Stromal cell of bone marrow (primary cell): ENCODE results near the gene TCF7L2.

ENCODE experiments used
- DNase-seq: peaks from one replicate; pipeline ENCODE4 v3.0.0-alpha.2; 2012; ENCODE audit warnings: low read depth

TCF7L2 gene

DNA sequence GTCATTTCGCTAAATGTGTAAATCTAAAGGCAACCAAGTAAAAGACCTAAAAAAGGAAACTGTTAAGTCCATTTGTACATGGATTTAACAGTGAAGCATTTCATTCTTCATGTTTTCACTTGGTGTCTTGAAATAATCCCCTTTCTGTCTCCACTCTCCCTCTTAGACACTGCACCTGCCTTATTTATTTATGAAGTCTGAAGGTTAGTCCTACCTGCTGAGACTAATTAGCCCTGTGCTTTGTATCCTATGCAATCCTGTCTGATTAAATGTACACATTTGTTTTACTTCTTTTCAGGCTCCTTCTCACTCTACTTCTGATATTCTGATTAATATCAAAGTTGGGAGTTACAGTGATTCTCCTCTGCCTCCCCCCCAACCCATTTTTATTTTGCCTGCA, 1.9 kb upstream of the TCF7L2 start:
- DNase-seq: no peak

DNA sequence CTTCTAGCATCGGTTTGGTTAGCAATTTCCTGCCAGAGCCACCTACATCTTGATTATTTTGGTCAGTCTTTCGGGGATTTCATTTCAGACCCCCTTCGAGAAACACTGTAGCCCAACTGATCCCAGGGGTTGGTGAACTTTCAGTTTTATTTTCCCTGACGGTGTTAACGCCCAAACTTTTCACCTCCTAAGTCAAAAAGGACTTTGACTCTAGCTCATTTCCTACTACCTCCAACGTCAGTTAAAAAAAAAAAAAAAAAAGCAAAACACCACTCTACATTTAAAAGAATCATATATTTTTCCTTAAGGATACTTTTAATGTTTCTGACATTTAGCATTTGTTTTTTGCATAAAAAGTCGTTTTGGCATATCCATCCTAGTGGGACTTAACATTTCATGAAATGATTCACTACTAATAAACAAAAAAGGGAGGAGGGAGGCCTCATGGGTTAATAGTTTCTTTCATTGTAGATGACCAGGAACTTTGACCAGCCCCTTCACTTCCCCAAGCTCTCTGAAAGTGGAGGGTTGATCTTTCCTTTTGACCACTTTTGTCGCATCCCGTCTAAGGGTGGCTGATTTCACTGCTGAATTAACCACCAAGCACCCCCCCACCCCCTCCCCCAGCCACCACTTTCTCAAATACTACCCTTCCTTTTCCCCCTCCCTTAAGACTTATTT, 764 bp upstream of the TCF7L2 start:
- DNase-seq: no peak

GRCh38 chr10:112950714-112951358, 789 bp downstream of the TCF7L2 start:
- no peak for DNase-seq

DNA sequence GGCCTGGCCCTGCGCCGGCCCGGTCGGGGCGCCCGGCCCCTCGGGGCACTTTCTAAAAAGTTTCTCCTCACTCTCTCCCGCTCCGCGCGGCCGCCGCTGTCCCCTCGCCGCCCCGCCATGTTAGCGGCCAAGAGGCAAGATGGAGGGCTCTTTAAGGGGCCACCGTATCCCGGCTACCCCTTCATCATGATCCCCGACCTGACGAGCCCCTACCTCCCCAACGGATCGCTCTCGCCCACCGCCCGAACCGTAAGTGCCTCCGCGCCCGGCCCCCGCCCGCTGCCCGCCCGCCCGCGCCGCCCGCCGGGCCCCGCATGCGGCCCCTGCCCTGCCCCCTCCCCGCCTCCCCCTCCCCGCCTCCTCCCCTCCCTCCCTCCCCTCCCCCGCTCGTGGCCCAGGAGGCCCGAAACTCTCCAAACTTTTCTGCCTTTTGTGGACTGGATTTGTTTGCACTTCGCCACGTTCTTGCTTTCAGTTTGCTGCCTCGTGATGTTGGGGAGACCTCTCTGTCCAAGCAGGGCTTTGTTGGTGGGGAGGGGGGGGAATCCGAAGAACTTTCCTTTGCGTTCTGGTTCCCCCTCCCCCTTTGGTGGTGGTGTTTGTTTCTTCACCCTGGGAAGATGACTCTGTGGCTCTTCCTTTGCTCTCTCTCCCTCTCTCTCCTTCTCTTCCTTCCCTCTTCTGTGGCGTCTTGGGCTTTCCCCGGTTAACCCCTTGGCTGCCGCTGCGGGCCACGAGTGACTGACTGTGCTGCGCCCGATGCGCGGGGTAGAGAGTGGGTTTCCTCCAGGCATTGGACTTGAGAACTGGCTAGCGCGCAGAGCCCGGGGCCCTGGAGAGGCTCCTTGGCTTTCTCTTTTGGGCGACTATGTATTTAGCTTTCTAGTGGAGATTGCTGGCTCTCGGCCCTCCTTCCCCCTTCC, 1.6 kb downstream of the TCF7L2 start:
- DNase-seq: peak; percentile 68

DNA sequence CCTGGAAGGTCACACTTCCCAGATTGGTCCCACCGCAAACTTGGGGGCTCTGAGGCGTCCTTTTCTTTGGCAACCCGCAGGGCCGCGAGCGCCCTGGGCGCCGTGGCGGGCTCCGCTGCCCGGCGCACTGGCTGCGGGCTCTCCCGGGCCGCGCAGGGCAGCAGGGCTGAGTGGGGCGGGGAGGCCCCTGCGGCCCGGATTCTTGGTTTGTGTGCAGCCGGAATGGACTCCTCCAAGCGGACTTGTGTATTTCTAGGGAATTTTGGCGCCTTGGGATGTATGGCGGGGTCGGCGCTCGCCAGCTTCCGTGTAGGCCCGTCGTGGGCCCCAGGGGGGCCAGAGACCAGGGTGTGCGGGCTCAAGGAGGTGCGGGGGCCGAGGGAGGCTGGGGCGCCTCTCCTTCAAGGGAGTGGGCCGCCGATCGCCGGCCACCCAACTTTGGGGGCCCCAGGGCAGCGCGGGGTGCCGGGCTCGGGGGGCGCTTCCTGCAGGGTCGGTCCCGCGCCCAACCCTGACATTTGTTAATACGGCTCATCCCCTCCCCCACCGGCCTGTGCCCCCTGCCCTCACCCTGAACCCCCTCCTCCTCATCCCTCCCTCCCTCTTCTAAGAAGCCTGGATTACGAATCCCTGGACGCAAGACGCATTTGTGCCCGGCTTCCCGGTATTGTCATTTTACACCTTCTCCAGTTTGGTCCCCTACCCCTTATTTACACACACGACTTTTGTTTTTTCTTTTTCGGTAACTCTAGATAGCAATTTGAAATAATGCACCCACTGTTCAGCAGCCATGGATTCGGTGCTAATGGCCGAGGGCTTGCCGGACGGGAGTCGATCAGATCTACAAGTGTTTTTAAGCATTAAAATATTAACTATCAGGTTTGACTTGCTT, 2.5 kb downstream of the TCF7L2 start:
- no peak for DNase-seq

GRCh38 chr10:112953174-112954159, 3.4 kb downstream of the TCF7L2 start:
- no peak for DNase-seq

DNA sequence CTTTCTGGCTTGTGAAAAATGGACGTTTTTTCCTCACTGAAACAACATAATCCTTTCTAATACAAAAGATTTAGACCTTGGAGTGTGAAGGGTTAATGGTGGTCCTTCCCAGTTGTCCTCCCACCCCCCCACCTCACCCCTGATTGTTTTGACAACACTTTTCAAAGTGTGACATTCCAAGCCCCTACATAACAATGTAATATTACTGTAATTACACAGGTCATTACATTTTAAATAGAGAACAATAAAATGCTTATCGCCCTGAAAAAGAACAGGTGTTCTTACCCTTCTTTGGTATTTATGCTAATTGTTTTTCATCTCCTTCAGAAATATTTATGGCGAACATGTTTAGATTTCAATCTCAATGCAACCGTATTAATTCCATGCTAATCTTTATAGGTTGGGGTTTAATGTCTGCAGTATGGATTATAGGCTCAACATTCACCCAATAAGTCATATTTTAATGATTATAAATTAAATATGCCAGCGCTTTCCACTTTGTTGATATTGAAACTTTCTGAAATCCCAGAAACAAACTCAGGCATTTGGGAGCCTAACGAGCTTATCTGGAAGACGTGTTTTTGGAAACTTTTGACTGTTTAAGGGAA, 5.0 kb downstream of the TCF7L2 start:
- no peak for DNase-seq

DNA sequence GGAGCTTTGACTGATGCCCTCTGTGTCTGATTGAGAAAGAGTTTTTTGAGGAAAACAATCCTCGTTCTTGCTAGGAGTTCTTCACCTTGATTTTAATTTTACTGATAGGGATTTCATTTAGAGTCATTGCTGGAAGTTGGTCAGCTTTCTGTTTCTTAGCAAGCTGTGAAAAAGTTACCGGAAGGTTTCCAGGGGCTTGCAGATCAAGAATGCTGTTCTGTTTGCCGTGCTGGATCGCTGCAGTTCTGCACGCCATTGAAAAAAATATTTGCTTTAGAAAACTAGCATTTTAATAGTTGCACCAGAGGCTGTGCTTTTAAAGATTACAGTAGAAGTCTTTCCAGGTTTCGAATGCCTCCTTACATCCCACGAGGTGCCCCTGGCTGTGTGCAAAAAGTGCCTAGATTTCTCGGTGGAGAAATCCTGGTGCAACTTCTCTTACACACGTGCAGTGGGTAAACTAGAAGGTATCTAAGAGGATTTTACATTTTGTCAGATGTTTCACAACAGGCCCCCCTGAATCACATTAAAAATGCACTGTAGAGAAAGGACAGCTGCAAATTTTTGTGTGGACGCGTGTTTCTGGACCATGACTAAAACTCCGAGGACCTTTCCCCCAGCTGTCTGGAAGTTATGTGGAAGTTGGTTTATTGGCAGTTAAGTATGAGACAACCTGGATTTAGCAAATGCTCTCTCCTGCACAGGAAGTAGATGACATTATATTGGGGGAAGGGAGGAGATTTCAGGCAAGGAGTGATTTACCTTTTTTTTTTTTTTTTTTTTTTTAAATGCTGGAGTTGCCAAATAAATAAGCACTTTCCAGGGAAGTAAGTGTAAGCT, 5.8 kb downstream of the TCF7L2 start:
- DNase-seq: no peak

- DNase-seq: no peak
Observed at GRCh38 chr10:112956631-112957350, 6.7 kb downstream of the TCF7L2 start.

DNA sequence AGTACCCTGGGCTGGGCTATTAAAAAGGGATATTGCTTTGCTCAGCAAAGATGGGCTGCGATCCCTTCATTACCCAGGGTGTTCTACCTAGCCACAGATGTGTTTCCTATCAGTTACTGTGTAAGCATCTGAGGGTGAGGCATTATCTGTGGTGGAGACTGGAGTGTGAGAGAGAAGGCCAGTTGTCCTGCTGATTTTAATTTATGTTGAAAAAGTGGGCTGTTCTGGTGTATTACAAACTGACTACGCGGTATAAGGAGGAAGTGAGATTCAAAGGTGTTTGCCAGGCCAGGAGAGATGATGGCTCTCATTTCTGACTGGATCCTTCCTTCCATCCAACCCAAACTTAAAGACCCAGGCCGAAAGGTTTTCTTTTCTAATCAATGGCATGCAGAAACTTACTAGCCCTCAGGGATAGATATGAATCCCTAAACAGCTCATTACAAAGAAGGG, 7.6 kb downstream of the TCF7L2 start:
- DNase-seq: no peak

GRCh38 chr10:112958275-112958995, 8.4 kb downstream of the TCF7L2 start:
- peak; percentile 83 for DNase-seq

- DNase-seq: no peak
Observed at GRCh38 chr10:112959207-112959838, 9.3 kb downstream of the TCF7L2 start.

DNA sequence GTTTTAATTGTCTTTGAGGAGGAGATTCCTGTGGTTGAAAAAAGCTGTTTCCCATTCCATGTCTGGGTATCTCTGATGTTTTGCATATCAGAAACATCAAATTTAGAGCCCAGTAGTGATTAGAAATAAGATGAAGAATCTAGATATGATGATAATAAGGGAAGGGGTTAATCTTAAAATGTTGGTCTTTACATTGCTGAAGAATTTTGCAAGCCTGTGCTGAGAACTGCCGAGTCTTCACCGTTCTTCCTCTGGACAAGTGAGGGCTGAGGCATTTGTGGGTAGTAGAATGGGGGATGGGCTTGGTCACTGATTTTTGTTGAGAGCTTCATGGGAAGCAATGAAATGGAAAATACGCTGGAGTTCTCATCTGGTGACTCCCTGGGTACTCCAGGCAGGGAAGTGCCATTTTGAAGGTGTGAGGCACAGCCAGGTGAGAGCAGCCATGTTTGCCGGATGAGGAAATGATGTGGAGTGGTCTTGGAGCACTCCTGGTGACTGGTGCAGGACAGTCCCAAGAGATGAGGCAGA, 10.2 kb downstream of the TCF7L2 start:
- DNase-seq: no peak

- no peak for DNase-seq
Observed at GRCh38 chr10:112961609-112962008, 11.6 kb downstream of the TCF7L2 start.

GRCh38 chr10:112962343-112962742, 12.3 kb downstream of the TCF7L2 start:
- no peak for DNase-seq

GRCh38 chr10:112963835-112964234, 13.8 kb downstream of the TCF7L2 start:
- DNase-seq: no peak

- DNase-seq: no peak
Observed at GRCh38 chr10:112964482-112964881, 14.4 kb downstream of the TCF7L2 start.
